Measurements from ENCODE around the gene USP4. TPM values are rescaled to one million over a fixed set of nuclear protein-coding genes. Genes with fewer than 3 reads are reported as not detected.
"Not testable (repeated sequence)": the region's sequence is repeated elsewhere in the genome, so short reads cannot be mapped to it uniquely, and the experiment has no call there.

Gene USP4
- total RNA-seq, 1 donor: 28.9 TPM

DNA sequence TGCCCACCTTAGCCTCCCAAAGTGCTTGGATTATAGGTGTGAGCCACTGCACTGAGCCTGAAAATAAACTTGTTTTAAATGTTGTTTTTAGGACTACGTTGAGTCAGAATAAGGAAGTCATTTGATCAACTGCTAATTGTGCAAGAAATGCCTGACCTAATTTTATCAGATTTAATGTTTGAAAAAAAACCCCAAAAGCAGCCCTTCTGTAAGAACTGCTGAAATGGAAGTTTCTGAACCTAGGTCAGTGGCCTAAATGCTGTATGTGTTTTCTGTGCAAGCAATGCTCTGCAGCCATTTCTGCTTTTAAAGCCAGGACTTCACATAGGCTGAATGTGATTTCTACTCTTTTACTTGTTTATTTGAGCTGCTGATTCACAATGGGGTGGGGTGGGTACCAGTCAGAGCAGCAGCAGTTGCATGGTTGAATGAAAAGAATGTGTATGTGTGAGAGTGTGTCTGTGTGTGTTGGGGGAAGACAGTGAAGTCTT lies 11.7 kb upstream of the USP4 start:
- peak; percentile 86 for DNase-seq (ENCODE audit: low read depth)
- H3K4me3 ChIP-seq (ENCODE audit: low read depth, low read length): no peak overlapping the region
- no peak for TF ChIP-seq CTCF (IDR thresholded peaks at IDR 0.05; ENCODE audit: insufficient read depth, low read length)

GRCh38 chr3:49349348-49350114 lies 9.7 kb upstream of the USP4 start:
- no peak overlapping the region for H3K4me3 ChIP-seq (ENCODE audit: low read depth, low read length)
- no peak for TF ChIP-seq CTCF (IDR thresholded peaks at IDR 0.05; ENCODE audit: insufficient read depth, low read length)
- DNase-seq (ENCODE audit: low read depth): no peak

- not testable (repeated sequence) for DNase-seq (ENCODE audit: low read depth)
Measured at GRCh38 chr3:49348361-49348760, 8.5 kb upstream of the USP4 start.

DNA sequence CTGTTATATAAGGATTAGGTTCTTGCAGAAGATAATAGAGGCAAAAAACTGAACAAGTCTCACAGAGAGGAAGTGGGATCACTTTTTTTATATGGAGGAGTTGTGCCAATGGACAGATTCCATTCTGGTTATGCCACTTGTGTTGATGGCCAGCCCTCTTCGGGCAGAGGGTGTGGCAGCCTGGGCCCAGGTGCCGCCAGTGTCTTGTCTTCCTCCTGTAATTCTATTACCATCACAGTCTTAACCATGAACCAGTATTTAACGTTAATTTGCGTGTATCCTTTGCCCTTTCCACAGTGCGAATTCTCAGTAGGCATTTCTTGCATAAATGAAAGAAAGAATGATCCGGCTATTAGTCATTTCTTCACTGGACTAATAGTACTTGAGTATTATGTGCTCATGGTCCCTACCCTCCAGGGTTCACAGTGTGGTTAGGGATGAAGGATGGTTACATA lies 7.0 kb upstream of the USP4 start:
- DNase-seq (ENCODE audit: low read depth): peak; percentile 52
- H3K4me3 ChIP-seq (ENCODE audit: low read depth, low read length): no peak overlapping the region
- no peak for TF ChIP-seq CTCF (IDR thresholded peaks at IDR 0.05; ENCODE audit: insufficient read depth, low read length)

More at GRCh38 chr3:49348361-49348760, 8.5 kb upstream of the USP4 start:
- not testable (repeated sequence) for H3K4me3 ChIP-seq (ENCODE audit: low read depth, low read length)

- no peak for TF ChIP-seq CTCF (IDR thresholded peaks at IDR 0.05; ENCODE audit: insufficient read depth, low read length)
- no peak overlapping the region for H3K4me3 ChIP-seq (ENCODE audit: low read depth, low read length)
- DNase-seq (ENCODE audit: low read depth): no peak
Measured at GRCh38 chr3:49343163-49343562, 3.3 kb upstream of the USP4 start.

GRCh38 chr3:49341996-49342395 lies 2.1 kb upstream of the USP4 start:
- H3K4me3 ChIP-seq (ENCODE audit: low read depth, low read length): no peak overlapping the region
- no peak for TF ChIP-seq CTCF (IDR thresholded peaks at IDR 0.05; ENCODE audit: insufficient read depth, low read length)
- DNase-seq (ENCODE audit: low read depth): no peak

DNA sequence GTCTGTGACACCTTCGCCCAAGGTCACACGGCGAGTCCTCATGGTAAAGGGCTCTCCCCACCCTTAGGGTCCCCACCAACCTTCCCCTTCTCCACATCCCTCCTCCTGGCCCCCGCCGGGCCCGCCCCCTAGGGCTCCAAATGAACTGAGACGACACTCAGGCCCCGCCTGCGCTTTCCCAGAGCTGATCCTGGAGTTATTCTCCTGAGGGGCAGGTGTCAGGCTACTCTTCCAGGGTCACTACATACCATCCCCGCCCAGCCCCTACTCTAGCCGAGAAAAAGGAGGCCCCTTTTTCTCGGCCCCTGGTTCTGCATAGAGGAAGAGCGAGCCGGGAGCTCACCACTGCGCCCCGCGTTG lies 292 bp downstream of the USP4 start:
- no peak for DNase-seq (ENCODE audit: low read depth)
- peak overlapping the region; percentile 90 for H3K4me3 ChIP-seq (ENCODE audit: low read depth, low read length)
- TF ChIP-seq CTCF (IDR thresholded peaks at IDR 0.05; ENCODE audit: insufficient read depth, low read length): no peak

Measured in fibroblast of the aortic adventitia (primary cell).